ENCODE data around the gene AHI1.

AHI1 gene

GRCh38 chr6:135328136-135328535, 169.4 kb downstream of the AHI1 start:
- DNase-seq (ENCODE audit: low spot score): no peak

GRCh38 chr6:135325624-135326424, 171.7 kb downstream of the AHI1 start:
- no peak for DNase-seq (ENCODE audit: low spot score)

GRCh38 chr6:135324531-135324930, 173.0 kb downstream of the AHI1 start:
- no peak for DNase-seq (ENCODE audit: low spot score)

- DNase-seq (ENCODE audit: low spot score): no peak
Observed at GRCh38 chr6:135323979-135324378, 173.6 kb downstream of the AHI1 start.

GRCh38 chr6:135323202-135323668, 174.3 kb downstream of the AHI1 start:
- DNase-seq (ENCODE audit: low spot score): no peak

DNA sequence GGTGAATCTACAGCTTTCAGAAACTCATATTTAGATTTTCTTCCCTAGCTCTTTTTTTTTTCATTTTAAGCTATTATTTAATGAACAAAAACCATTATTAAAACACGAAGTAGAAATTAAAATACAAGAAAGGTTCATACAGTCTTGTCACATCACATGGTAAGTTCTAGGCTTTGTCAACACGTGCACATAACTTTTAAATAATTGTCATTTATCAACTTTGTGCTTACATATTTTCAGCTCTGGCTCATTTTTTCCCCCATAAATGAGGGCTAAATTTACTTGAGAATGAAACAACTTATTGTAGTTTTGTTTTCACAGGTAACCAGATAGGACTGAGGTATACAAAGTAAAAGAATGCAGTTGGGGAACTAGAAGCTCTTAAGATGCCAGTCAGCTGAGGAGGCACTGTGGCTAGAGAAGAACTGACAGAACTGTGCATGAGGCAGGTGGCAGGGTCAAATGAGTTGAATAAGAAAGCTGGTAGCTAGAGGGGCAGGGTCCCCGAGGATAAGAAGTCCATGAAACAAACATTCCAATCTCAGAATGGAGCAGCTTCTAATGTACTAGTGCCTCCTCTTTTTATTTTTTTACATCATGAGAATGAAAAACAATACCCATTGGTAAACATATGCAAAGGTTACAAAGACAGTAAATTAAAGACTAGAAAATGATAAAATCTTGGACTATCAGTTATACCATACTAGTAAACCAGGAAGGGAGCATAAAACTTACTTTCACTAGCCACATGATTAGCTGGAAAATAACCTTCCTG, 174.9 kb downstream of the AHI1 start:
- DNase-seq (ENCODE audit: low spot score): no peak

- DNase-seq (ENCODE audit: low spot score): no peak
Observed at GRCh38 chr6:135320721-135321621, 176.6 kb downstream of the AHI1 start.

DNA sequence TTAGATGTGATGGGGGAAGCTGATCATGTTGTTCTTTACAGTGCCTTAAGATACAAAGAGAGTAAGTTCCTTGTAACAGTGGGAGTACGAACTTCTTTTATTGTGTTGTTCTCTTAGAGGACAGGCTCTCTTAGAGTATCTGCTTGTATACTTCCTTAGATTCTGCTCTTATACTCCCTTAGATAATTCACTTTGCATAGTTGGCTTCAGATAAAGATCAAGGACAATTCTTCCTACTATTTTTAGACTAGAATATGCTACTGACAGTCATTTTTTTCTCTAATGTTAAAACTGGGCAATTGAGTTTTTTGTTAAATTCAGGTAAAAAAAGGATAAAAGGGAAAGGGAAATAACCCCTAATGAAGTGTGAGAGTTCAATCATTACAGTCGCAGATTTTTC, 177.7 kb downstream of the AHI1 start:
- DNase-seq (ENCODE audit: low spot score): no peak

- no peak for DNase-seq (ENCODE audit: low spot score)
Observed at GRCh38 chr6:135318738-135319469, 178.6 kb downstream of the AHI1 start.

DNA sequence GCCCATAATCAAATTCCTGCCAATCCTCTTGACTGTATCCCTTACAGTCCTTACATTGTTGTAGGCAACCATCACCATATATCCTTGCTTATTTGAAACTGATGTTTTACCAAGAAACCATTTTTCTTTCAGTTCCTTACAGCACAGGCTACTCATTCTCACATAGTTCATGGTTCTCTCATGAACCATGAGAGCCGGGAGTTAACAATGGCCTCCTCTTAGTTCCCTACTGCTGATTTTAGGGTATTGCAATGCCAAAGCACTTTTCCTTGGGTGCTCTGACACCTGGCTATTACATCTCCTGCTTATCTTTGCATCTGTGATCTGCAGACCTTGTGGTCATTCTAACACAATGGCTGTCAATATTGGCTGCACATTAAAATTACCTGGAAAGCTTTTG, 183.0 kb downstream of the AHI1 start:
- no peak for DNase-seq (ENCODE audit: low spot score)

DNA sequence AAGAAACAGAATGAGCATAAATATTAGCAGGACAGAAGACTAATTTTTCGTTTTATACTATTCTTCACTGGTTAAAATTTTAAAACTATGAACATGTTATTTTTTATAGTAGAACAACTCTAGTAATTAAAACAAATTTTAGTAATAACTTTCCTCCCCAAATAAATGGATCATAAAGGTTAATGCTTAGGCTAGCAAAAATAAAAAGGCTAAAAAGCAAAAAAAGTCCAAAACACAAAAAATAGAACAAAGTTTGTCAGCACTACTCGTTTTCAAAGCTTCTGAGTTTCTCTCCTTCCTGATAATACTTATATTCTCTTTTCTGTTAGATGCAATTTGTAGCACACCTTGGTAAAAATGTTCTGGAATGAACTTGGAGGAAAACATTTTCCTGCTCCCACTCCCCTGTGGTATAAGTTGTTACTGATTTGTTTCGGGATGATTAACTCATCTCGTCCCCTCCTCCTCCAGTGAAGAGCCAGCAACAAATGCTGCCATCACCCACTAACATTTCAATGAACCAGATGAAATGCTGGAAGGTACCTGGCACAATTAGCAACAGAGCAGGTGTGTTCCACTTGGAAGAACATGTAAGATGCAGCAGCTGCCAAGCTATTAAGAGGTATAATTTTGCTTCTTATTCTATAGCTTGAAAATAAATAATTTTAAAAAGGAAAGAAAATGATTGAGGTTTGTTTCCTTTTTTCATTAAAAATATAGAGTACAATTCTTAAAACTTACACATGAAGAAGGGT, 185.9 kb downstream of the AHI1 start:
- DNase-seq (ENCODE audit: low spot score): no peak

GRCh38 chr6:135310291-135310690, 187.2 kb downstream of the AHI1 start:
- DNase-seq (ENCODE audit: low spot score): peak; percentile 16

GRCh38 chr6:135306740-135307420, 190.7 kb downstream of the AHI1 start:
- DNase-seq (ENCODE audit: low spot score): peak; percentile 11

DNA sequence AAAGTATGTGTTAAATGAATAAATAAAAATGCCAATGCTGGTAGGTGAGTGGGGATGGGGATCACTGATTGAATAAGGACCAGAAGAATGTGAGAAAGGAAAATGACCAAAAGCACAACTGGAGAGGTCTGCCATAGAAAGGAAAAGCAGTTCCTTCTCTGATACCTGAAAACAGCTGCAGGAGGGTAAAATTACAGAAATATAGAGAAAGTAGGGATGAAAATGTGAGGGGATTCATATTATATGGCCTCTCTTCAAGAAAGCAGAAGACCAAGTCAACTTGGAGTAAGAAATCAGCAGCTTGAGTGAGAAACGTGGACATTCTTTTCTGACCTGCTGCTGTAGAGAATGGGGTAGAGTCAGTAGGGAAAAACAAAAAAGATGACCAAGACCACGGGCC, 191.4 kb downstream of the AHI1 start:
- DNase-seq (ENCODE audit: low spot score): no peak

DNA sequence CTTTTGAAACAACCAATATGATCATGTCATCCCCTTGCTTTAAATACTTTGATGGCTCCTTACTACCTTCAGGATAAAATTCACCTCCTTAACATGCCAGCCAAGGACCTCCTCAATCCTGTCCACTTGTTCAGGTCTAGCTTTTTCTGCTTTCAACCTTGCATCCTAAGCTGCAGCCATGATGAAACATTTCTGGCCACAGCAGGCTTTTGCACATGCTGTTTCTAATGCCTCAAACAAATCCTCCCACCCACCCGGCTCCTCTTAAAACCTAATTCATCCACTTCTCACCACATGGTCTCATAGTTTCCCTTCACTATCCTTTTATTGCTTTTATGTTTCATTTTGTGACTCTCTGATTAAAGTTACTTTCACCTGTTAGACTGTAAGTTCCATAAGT, 191.9 kb downstream of the AHI1 start:
- no peak for DNase-seq (ENCODE audit: low spot score)

GRCh38 chr6:135304883-135305282, 192.7 kb downstream of the AHI1 start:
- no peak for DNase-seq (ENCODE audit: low spot score)

- no peak for DNase-seq (ENCODE audit: low spot score)
Observed at GRCh38 chr6:135301304-135301703, 196.2 kb downstream of the AHI1 start.

DNA sequence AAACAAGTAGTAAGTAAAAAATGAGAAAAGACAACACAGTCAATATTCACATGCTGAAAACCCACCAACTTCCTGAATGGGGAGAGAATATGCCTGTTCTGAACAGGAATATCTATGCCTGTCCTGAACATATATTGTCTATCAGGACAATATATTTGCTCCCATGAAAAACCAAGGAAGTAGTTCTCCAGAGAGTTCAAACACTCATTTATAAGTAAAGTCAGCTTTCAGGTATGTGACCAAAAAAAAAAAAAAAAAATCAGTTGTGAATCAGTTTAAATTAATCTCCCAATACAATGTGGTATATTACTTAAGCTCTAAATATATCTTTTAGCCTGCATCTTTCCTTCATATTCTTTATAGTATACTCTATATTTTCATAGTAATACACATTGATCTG, 197.0 kb downstream of the AHI1 start:
- no peak for DNase-seq (ENCODE audit: low spot score)

DNA sequence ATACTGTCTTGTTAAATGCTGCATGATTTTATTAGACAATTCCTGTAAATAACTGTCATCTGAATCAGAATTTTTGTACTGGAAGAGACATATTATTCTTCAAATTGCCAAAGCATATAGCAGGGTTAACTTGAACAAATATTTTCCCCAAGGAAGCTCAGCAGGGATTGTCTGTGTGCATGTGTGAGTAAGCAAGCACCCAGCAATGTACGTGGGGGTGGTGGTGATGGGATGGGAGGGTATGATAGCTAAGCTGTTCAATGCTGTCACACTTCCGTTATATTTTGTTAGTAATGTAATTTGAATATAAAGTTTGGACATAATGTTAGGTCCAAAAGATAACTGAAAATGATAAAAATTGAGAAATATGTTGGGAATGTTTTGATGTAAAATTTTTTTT, 198.3 kb downstream of the AHI1 start:
- peak; percentile 22 for DNase-seq (ENCODE audit: low spot score)

- no peak for DNase-seq (ENCODE audit: low spot score)
Observed at GRCh38 chr6:135298455-135298854, 199.1 kb downstream of the AHI1 start.

Data from Ammon's horn (tissue), 1 donor.